Measurements from ENCODE around the gene MINDY4.

The MINDY4 gene

DNA sequence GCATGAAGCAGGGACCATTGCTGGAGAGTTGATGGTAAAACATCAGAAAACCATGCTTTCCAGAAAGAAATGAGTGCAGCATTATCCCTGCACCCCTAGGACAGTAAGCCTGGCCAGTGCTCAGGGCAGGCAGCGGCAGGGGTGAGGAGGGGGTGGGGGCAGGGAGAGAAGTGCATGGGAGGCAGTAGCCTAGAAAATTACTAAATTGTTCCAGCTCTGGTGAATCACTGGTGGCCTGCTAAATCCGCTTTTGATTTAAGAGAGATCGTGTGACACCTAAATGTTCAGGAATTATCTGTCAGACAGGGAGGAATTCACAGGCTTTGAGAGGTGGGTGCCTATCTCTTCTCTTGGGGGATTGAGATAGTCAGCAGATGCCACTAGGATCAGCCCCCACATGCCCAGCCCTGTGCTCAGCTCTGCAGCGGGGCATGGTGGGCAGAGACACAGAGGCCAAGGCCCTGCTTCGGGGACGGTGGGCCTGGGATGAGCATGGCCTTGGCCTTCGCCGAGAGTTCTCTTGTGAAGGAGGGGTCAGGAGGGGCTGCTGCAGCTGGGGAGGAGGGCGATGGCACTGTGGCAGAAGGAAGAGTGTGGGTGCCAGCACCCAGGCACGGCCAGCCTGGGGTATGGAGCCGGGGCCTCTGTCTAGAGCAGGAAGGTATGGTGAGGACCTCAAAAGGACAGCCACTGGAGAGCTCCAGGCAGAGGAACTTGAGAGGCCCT is 135.5 kb downstream of the MINDY4 start:
- peaks cover 0 to 6% (median 1%) of the 10 kb centered on the region in 4 experiments for H3K4me1 ChIP-seq (ENCODE audit: control extremely low read depth in 1 of 4, control insufficient read depth in 4 of 4, insufficient read depth in 4 of 4, low read length in 3 of 4)
- H3K36me3 ChIP-seq (ENCODE audit: control insufficient read depth in 4 of 4, insufficient read depth in 4 of 4, low read length in 3 of 4) = no peaks in the 10 kb centered on the region
- H3K4me3 ChIP-seq (ENCODE audit: control insufficient read depth in 1 of 7, extremely low read depth in 1 of 7, insufficient read depth in 4 of 7, low read depth in 2 of 7, low read length in 6 of 7) = no peak overlapping the region
- DNase-seq = no peak
- H3K27ac ChIP-seq (ENCODE audit: insufficient read depth in 1 of 2, low read depth in 1 of 2, low read length in 2 of 2, poor library complexity in 1 of 2, severe bottlenecking in 2 of 2) = no peak overlapping the region
- H3K9me3 ChIP-seq (ENCODE audit: control extremely low read depth in 1 of 5, control insufficient read depth in 4 of 5, insufficient read depth in 2 of 5, low read depth in 1 of 5, low read length in 4 of 5) = no peaks in the 10 kb centered on the region
- H3K27me3 ChIP-seq (replicated peaks in 2 of 5; ENCODE audit: control insufficient read depth in 4 of 5, insufficient read depth in 5 of 5, low read length in 4 of 5) = no peaks in the 10 kb centered on the region
- 89% methylated on average over 10 of the region's 11 CpGs for WGBS (ENCODE audit: insufficient coverage)
- CTCF ChIA-PET = no interaction called here
- POLR2A ChIA-PET = no interaction called here

DNA sequence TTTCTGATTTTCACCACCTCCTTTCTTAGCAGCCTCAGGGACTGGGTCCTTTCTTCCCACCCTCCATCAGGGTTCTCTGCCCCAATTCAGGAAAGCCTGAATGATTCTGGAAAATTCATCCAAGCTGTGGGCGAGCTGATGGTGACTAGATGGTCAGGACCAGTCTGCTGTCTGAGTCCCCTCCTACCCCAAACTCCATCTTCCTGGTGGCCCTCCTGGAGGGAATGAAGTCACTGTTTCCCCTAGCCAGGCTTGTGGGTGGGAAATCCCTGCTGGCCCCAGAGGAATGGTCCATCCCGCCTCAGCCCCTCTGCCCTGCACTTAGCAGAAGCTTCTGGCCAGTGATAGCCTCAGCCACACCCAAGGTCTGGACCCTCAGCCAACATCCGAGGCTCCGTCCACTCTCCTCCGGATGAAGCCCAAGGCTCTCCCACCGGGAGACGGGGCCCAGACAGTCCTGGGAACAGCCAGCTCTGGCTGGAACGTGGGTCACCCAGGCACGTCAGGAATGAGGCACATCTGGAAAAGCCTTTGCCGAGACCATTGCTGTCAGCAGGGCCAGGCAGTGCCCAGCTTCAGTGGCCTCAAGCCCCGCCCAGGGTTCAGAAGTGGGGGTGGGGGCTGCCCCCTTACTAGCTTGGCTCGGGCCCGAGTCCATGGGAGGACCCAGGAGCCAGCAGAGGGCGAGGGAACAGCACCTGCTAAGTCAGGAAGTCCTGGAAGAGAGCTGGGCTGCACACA is 136.5 kb downstream of the MINDY4 start:
- no peak overlapping the region for H3K4me3 ChIP-seq (ENCODE audit: control insufficient read depth in 1 of 7, extremely low read depth in 1 of 7, insufficient read depth in 4 of 7, low read depth in 2 of 7, low read length in 6 of 7)
- ChIA-PET CTCF (no interaction called here), POLR2A (no interaction called here)
- no peak for DNase-seq
- peaks cover 0 to 9% (median 1%) of the 10 kb centered on the region in 4 experiments for H3K4me1 ChIP-seq (ENCODE audit: control extremely low read depth in 1 of 4, control insufficient read depth in 4 of 4, insufficient read depth in 4 of 4, low read length in 3 of 4)
- no peak overlapping the region for H3K27ac ChIP-seq (ENCODE audit: insufficient read depth in 1 of 2, low read depth in 1 of 2, low read length in 2 of 2, poor library complexity in 1 of 2, severe bottlenecking in 2 of 2)
- no peaks in the 10 kb centered on the region for H3K36me3 ChIP-seq (ENCODE audit: control insufficient read depth in 4 of 4, insufficient read depth in 4 of 4, low read length in 3 of 4)
- no peaks in the 10 kb centered on the region for H3K27me3 ChIP-seq (replicated peaks in 2 of 5; ENCODE audit: control insufficient read depth in 4 of 5, insufficient read depth in 5 of 5, low read length in 4 of 5)
- no peaks in the 10 kb centered on the region for H3K9me3 ChIP-seq (ENCODE audit: control extremely low read depth in 1 of 5, control insufficient read depth in 4 of 5, insufficient read depth in 2 of 5, low read depth in 1 of 5, low read length in 4 of 5)
- 92% methylated on average over 11 of the region's 14 CpGs for WGBS (ENCODE audit: insufficient coverage)

DNA sequence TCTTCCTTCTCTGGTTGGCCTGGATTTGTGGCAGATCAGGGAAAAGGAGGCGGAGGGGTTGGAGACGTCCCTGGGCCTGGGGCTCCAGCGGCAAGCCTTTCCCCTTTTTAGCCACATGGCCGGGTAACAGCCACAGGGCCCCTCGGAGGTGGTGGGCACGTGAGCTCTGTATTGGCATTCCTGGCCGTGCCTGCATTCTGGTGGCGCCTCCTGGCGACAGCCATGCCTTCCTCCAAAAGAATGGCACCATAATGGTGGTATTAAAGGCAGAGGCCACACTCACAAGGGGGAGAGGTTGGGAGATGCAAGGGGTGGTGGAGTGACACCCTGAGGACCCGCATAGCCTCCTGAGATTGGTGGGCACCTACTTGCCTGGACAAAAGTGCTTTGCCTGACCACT is 137.5 kb downstream of the MINDY4 start:
- Histone ChIP-seq H3K27me3 (replicated peaks in 2 of 5; ENCODE audit: control insufficient read depth in 4 of 5, insufficient read depth in 5 of 5, low read length in 4 of 5) (no peaks in the 10 kb centered on the region), H3K4me3 (ENCODE audit: control insufficient read depth in 1 of 7, extremely low read depth in 1 of 7, insufficient read depth in 4 of 7, low read depth in 2 of 7, low read length in 6 of 7) (no peak overlapping the region), H3K9me3 (ENCODE audit: control extremely low read depth in 1 of 5, control insufficient read depth in 4 of 5, insufficient read depth in 2 of 5, low read depth in 1 of 5, low read length in 4 of 5) (no peaks in the 10 kb centered on the region), H3K27ac (ENCODE audit: insufficient read depth in 1 of 2, low read depth in 1 of 2, low read length in 2 of 2, poor library complexity in 1 of 2, severe bottlenecking in 2 of 2) (no peak overlapping the region), H3K36me3 (ENCODE audit: control insufficient read depth in 4 of 4, insufficient read depth in 4 of 4, low read length in 3 of 4) (no peaks in the 10 kb centered on the region), H3K4me1 (ENCODE audit: control extremely low read depth in 1 of 4, control insufficient read depth in 4 of 4, insufficient read depth in 4 of 4, low read length in 3 of 4) (peaks cover 0 to 9% (median 1%) of the 10 kb centered on the region in 4 experiments)
- no peak for DNase-seq
- ChIA-PET POLR2A (no interaction called here), CTCF (no interaction called here)
- 97% methylated on average over 6 of the region's 10 CpGs for WGBS (ENCODE audit: insufficient coverage)

DNA sequence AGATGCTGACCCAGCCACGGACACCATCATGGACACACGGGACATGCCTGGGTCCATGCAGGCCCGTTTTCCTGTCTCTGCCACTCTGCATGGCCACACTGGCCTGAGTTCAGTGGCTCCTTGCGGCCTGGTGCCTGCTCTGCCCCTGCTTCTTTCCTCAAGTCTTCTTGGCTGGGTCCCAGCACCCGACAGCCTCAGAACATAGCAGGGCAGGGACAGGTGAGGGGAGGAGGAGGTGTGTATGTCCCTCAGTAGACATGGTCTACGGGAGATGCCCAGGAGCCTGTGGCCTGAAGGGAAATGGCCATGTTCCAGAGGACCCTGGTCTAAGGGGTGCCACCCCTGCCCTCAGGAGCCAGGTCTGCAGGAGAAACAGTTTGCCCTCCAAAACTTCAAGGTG is 138.2 kb downstream of the MINDY4 start:
- Histone ChIP-seq H3K4me3 (ENCODE audit: control insufficient read depth in 1 of 7, extremely low read depth in 1 of 7, insufficient read depth in 4 of 7, low read depth in 2 of 7, low read length in 6 of 7) (no peak overlapping the region), H3K4me1 (ENCODE audit: control extremely low read depth in 1 of 4, control insufficient read depth in 4 of 4, insufficient read depth in 4 of 4, low read length in 3 of 4) (peaks cover 0 to 10% (median 1%) of the 10 kb centered on the region in 4 experiments), H3K27me3 (replicated peaks in 2 of 5; ENCODE audit: control insufficient read depth in 4 of 5, insufficient read depth in 5 of 5, low read length in 4 of 5) (no peaks in the 10 kb centered on the region), H3K27ac (ENCODE audit: insufficient read depth in 1 of 2, low read depth in 1 of 2, low read length in 2 of 2, poor library complexity in 1 of 2, severe bottlenecking in 2 of 2) (no peak overlapping the region), H3K9me3 (ENCODE audit: control extremely low read depth in 1 of 5, control insufficient read depth in 4 of 5, insufficient read depth in 2 of 5, low read depth in 1 of 5, low read length in 4 of 5) (no peaks in the 10 kb centered on the region), H3K36me3 (ENCODE audit: control insufficient read depth in 4 of 4, insufficient read depth in 4 of 4, low read length in 3 of 4) (no peaks in the 10 kb centered on the region)
- POLR2A ChIA-PET = no interaction called here
- 97% methylated on average over 6 of the region's 6 CpGs for WGBS (ENCODE audit: insufficient coverage)
- CTCF ChIA-PET = no interaction called here
- no peak for DNase-seq

DNA sequence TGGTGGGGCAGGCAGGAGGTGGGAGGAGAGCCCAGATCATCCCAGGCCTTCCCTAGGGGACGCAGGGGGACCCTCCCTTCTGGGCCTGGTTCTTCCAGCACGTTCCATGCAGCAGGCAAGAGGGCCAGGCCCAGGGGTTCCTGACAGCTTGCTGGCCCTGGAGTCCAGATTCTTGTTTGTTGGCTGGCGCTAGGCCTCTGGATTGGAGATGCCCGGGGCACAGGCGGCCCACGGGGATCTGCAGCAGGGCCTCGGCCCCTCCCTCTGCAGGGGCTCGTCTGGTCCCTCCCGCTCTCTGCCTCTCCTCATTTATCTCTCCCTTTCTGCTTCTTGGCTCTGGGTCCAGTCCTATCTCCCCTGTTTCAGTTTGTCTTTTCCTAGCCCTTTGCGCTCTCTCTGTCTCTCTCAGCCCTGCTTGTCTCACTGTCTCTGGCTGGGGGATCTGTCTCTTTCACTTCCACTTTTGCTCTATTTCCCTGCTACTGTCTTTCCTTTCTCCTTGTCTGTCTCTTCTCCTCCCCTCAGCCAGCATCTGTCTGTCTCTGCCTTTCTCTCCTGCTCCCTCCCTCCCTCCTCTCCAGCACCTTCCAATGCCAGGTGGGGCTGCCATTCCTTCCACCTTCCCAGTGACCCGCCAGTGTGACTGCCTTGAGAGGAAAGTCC is 139.3 kb downstream of the MINDY4 start:
- no peak for DNase-seq
- POLR2A ChIA-PET = no interaction called here
- 96% methylated on average over 10 of the region's 11 CpGs for WGBS (ENCODE audit: insufficient coverage)
- H3K9me3 ChIP-seq (ENCODE audit: control extremely low read depth in 1 of 5, control insufficient read depth in 4 of 5, insufficient read depth in 2 of 5, low read depth in 1 of 5, low read length in 4 of 5) = no peaks in the 10 kb centered on the region
- no peaks in the 10 kb centered on the region for H3K27me3 ChIP-seq (replicated peaks in 2 of 5; ENCODE audit: control insufficient read depth in 4 of 5, insufficient read depth in 5 of 5, low read length in 4 of 5)
- H3K4me3 ChIP-seq (ENCODE audit: control insufficient read depth in 1 of 7, extremely low read depth in 1 of 7, insufficient read depth in 4 of 7, low read depth in 2 of 7, low read length in 6 of 7) = no peak overlapping the region
- no peaks in the 10 kb centered on the region for H3K36me3 ChIP-seq (ENCODE audit: control insufficient read depth in 4 of 4, insufficient read depth in 4 of 4, low read length in 3 of 4)
- H3K4me1 ChIP-seq (ENCODE audit: control extremely low read depth in 1 of 4, control insufficient read depth in 4 of 4, insufficient read depth in 4 of 4, low read length in 3 of 4) = peaks cover 0 to 12% (median 1%) of the 10 kb centered on the region in 4 experiments
- H3K27ac ChIP-seq (ENCODE audit: insufficient read depth in 1 of 2, low read depth in 1 of 2, low read length in 2 of 2, poor library complexity in 1 of 2, severe bottlenecking in 2 of 2) = no peak overlapping the region
- CTCF ChIA-PET = no interaction called here

DNA sequence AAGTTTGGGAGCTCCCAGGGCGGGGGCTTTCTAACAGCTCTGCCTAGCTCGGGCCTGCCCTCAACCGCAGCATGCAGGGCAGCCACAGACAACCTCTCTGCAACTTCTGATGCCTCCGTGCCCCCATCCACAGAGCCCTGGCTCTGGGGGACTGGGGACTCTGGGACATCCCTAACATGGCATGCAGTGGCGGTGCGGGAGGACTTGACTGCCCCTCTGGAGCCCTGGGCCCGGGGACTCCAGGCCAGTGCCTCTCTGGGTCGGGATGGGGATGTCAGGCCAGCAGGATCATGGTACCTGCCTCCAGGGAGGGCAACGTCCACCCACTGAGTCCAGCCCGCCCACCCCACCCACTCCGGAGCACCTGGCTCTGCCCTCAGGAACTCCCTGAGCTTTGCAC is 139.9 kb downstream of the MINDY4 start:
- WGBS (ENCODE audit: insufficient coverage) = 85% methylated on average over 11 of the region's 11 CpGs
- H3K4me3 ChIP-seq (ENCODE audit: control insufficient read depth in 1 of 7, extremely low read depth in 1 of 7, insufficient read depth in 4 of 7, low read depth in 2 of 7, low read length in 6 of 7) = peak overlapping the region in 1 of 7 experiments; percentile 16
- POLR2A ChIA-PET = no interaction called here
- no peaks in the 10 kb centered on the region for H3K36me3 ChIP-seq (ENCODE audit: control insufficient read depth in 4 of 4, insufficient read depth in 4 of 4, low read length in 3 of 4)
- CTCF ChIA-PET = no interaction called here
- no peaks in the 10 kb centered on the region for H3K9me3 ChIP-seq (ENCODE audit: control extremely low read depth in 1 of 5, control insufficient read depth in 4 of 5, insufficient read depth in 2 of 5, low read depth in 1 of 5, low read length in 4 of 5)
- no peak for DNase-seq
- peaks cover 0 to 12% (median 1%) of the 10 kb centered on the region in 4 experiments for H3K4me1 ChIP-seq (ENCODE audit: control extremely low read depth in 1 of 4, control insufficient read depth in 4 of 4, insufficient read depth in 4 of 4, low read length in 3 of 4)
- no peaks in the 10 kb centered on the region for H3K27me3 ChIP-seq (replicated peaks in 2 of 5; ENCODE audit: control insufficient read depth in 4 of 5, insufficient read depth in 5 of 5, low read length in 4 of 5)
- H3K27ac ChIP-seq (ENCODE audit: insufficient read depth in 1 of 2, low read depth in 1 of 2, low read length in 2 of 2, poor library complexity in 1 of 2, severe bottlenecking in 2 of 2) = no peak overlapping the region

DNA sequence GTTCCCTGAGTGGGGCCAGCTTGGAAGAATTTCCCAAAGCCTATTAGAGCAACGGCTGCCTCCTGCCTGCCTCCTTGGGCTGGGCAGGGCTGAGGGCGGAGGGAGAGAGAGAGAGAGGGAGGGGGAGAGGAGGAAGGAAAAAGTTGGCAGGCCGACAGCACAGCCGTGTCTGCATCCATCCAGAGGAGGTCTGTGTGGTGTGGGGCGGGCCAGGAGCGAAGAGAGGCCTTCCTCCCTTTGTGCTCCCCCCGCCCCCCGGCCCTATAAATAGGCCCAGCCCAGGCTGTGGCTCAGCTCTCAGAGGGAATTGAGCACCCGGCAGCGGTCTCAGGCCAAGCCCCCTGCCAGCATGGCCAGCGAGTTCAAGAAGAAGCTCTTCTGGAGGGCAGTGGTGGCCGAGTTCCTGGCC is 140.3 kb downstream of the MINDY4 start, which contains the start of gene AQP1:
TSS of gene AQP1 (plus strand) at position 293 of the 409 bp plus-strand sequence. CDS start at position 350, 57 bp downstream.
- peak within 1 kb of the TSS in 1 of 7 experiments; percentile 16 for H3K4me3 ChIP-seq (ENCODE audit: control insufficient read depth in 1 of 7, extremely low read depth in 1 of 7, insufficient read depth in 4 of 7, low read depth in 2 of 7, low read length in 6 of 7)
- H3K27me3 ChIP-seq (replicated peaks in 2 of 5; ENCODE audit: control insufficient read depth in 4 of 5, insufficient read depth in 5 of 5, low read length in 4 of 5) = no peaks in the 10 kb centered on the region
- no peaks in the 10 kb centered on the region for H3K36me3 ChIP-seq (ENCODE audit: control insufficient read depth in 4 of 4, insufficient read depth in 4 of 4, low read length in 3 of 4)
- H3K27ac ChIP-seq (ENCODE audit: insufficient read depth in 1 of 2, low read depth in 1 of 2, low read length in 2 of 2, poor library complexity in 1 of 2, severe bottlenecking in 2 of 2) = no peak within 1 kb of the TSS
- peaks cover 0 to 12% (median 1%) of the 10 kb centered on the region in 4 experiments for H3K4me1 ChIP-seq (ENCODE audit: control extremely low read depth in 1 of 4, control insufficient read depth in 4 of 4, insufficient read depth in 4 of 4, low read length in 3 of 4)
- DNase-seq = peak; percentile 17 to 59 (median 51)
- no peaks in the 10 kb centered on the region for H3K9me3 ChIP-seq (ENCODE audit: control extremely low read depth in 1 of 5, control insufficient read depth in 4 of 5, insufficient read depth in 2 of 5, low read depth in 1 of 5, low read length in 4 of 5)
- POLR2A ChIA-PET = no interaction called here
- 12% methylated on average over 12 of the region's 12 CpGs for WGBS (ENCODE audit: insufficient coverage)
- CTCF ChIA-PET = no interaction called here

Measured in common myeloid progenitor, CD34-positive (primary cell).